Small intestine (tissue), 7 donors: ENCODE measurements around the gene KCTD11. TPM values are rescaled to one million over a fixed set of nuclear protein-coding genes. Genes with fewer than 3 reads are reported as not detected.
"Not testable (repeated sequence)": the region's sequence is repeated elsewhere in the genome, so short reads cannot be mapped to it uniquely, and the experiment has no call there.

ENCODE experiments used
- DNase-seq, 2 donors: peaks; one replicate each; pipeline versions ENCODE4 v3.0.0 to v3.0.0-alpha.2; 2013
- FAIRE-seq: peaks from 2 replicates; lab custom pipeline; 2012; peaks lifted over from hg19 to GRCh38; lab: Jason Lieb, UNC
- H3K27ac ChIP-seq, 3 donors: one replicate each; pipeline ENCODE4 v1.5.1; 2013; ENCODE audit warnings: low read length in 2 of 3, mild to moderate bottlenecking in 2 of 3, control low read depth in 1 of 3, inconsistent platforms in 1 of 3, low read depth in 1 of 3, moderate library complexity in 1 of 3
- H3K27me3 ChIP-seq, 3 donors: one replicate each; pipeline ENCODE4 v1.6.1; 2013; ENCODE audit warnings: low read length in 3 of 3, inconsistent platforms in 1 of 3; ENCODE audit not compliant: control insufficient read depth in 3 of 3, insufficient read depth in 3 of 3
- H3K36me3 ChIP-seq, 3 donors: one replicate each; pipeline ENCODE4 v1.6.1; 2013; ENCODE audit warnings: low read length in 3 of 3, inconsistent platforms in 1 of 3, low read depth in 1 of 3, mild to moderate bottlenecking in 1 of 3, moderate library complexity in 1 of 3; ENCODE audit not compliant: control insufficient read depth in 3 of 3, insufficient read depth in 2 of 3
- H3K4me1 ChIP-seq, 3 donors: one replicate each; pipeline ENCODE4 v1.6.1; 2013; ENCODE audit warnings: low read length in 2 of 3, inconsistent platforms in 1 of 3, low read depth in 1 of 3, mild to moderate bottlenecking in 1 of 3, moderate library complexity in 1 of 3; ENCODE audit not compliant: control insufficient read depth in 3 of 3, insufficient read depth in 2 of 3
- H3K4me3 ChIP-seq, 3 donors: one replicate each; pipeline ENCODE4 v1.5.1; 2013; ENCODE audit warnings: low read length in 3 of 3, control low read depth in 1 of 3, inconsistent platforms in 1 of 3, low read depth in 1 of 3, mild to moderate bottlenecking in 1 of 3, moderate library complexity in 1 of 3
- H3K9me3 ChIP-seq, 2 donors: one replicate each; pipeline ENCODE4 v1.6.1; 2013; ENCODE audit warnings: low read depth in 1 of 2, low read length in 1 of 2; ENCODE audit not compliant: control insufficient read depth in 2 of 2, insufficient read depth in 1 of 2
- WGBS, 3 donors: extraction: QIAGEN DNeasy Blood & Tissue Kit; methylation state at CpG; one replicate each; pipeline ENCODE4 v1.1.7; 2013; 5-methylcytosine and 5-hydroxymethylcytosine counted together
- polyA plus RNA-seq, 4 donors: library from polyadenylated mRNA; stranded (reverse) in 3 of 4; unstranded in 1 of 4; fragments of 200-250 nt in 3 of 4; fragments of 120-200 nt in 1 of 4; gene quantifications; one replicate each; pipeline versions ENCODE4 v1.2.1 to v1.2.3, GENCODE V29; 2013
- donor health status: healthy with polysubstance abuse.
- donor health status: control.
- donor health status: control.
- donor health status: Bipolar disorder and iron deficiency.
- donor health status: healthy.

The KCTD11 gene
- polyA plus RNA-seq, 4 donors: 6.0 to 8.6 (median 7.9) TPM

DNA sequence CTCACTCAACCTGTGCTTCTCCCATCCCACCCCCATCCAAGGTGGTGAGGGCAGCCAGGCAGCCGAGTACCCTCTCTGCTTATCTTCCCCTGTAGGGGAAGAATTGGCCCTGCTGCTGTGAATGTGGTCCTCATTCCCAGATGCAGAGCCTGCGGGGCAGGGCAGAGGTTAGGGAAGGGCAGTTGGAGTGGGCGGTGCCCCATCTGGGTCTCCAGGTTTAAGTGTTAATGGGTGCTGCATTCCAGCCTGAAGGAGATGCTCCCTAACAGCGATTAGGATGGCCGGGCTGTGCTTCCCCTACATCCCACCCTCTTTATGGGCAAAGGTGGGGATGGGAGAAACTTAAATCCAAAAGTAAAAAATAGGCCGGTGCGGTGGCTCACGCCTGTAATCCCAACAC is 15.1 kb downstream of the KCTD11 start:
- Histone ChIP-seq H3K9me3 (no peaks in the 10 kb centered on the region), H3K27me3 (peaks cover 0 to 5% (median 0%) of the 10 kb centered on the region in 3 donors), H3K4me1 (no peaks in the 10 kb centered on the region), H3K4me3 (no peak overlapping the region), H3K36me3 (no peaks in the 10 kb centered on the region), H3K27ac (no peak overlapping the region)
- no peak for FAIRE-seq
- DNase-seq: no peak
- 79 to 82% (median 81%) methylated on average over 8 of the region's 8 CpGs for WGBS, 3 donors

DNA sequence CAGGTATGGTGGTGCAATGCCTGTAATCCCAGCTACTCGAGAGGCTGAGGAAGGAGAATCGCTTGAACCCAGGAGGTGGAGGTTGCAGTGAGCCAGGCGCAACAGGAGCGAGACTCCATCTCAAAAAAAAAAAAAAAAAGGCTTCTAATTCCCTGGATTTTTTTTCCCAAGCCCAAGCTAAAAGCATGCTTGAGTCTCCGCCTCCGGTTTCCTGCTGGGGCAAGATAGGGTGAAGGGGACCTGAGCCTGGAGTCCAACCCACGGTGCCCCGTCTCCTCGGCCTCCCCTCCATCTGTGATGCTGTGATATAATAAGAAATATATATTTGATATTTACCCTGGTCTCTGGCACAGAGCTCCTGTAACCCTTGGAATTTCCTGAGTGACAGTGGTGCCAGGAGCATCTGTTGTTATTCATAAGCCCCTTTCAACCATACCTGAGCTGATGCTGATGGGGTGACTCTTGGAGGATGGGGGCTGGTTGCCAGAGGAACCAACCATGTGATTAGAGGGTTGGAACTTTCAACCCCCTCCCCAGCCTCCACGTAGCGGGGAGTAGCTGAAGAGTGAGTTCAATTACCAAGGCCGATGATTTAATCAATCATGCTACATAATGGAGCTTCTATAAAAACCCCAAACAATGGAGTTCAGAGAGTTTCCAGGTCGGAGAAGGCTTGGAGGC is 16.1 kb downstream of the KCTD11 start:
- 72 to 77% (median 77%) methylated on average over 12 to 13 of the region's 13 CpGs for WGBS, 3 donors
- no peaks in the 10 kb centered on the region for H3K9me3 ChIP-seq
- H3K36me3 ChIP-seq: no peaks in the 10 kb centered on the region
- no peaks in the 10 kb centered on the region for H3K4me1 ChIP-seq
- H3K4me3 ChIP-seq: no peak overlapping the region
- FAIRE-seq (no peak), DNase-seq (no peak)
- H3K27me3 ChIP-seq: peaks cover 0 to 5% (median 0%) of the 10 kb centered on the region in 3 donors
- no peak overlapping the region for H3K27ac ChIP-seq

DNA sequence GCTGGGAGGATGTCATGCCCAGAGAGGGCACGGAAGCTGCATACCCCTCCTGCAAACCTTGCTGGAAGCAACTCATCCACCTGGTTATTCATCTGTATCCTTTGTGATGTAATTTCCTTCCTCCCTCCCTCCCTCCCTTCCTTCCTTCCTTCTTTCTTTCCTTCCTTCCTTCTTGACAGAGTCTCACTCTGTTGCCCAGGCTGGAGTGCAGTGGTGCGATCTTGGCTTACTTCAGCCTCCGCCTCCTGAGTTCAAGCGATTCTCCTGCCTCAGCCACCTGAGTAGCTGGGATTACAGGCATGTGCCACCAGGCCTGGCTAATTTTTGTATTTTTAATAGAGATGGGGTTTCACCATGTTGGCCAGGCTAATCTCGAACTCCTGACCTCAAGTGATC is 16.6 kb downstream of the KCTD11 start:
- not testable (repeated sequence) for H3K9me3 ChIP-seq, H3K4me1 ChIP-seq, H3K27ac ChIP-seq, FAIRE-seq, H3K27me3 ChIP-seq, H3K4me3 ChIP-seq, H3K36me3 ChIP-seq, DNase-seq
- 90 to 98% (median 93%) methylated on average over 5 of the region's 5 CpGs for WGBS, 3 donors

DNA sequence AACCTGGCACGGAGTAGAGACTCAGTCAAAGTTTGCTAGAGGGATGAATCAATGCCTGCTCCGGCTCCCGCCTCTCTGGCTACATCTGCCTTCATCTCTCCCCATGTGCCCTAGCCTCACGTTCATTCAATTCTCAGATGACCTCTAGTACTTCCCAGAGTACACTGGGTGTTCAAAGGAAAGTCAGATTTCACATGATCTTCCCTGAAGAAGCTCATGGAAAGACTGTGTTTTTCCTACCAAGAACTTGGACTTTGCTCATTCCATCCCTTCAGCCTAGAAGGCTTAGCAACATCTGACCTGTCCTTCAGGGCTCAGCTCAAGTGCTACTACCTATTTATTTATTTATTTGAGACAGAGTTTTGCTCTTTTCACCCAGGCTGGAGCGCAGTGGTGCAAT is 17.9 kb downstream of the KCTD11 start:
- Histone ChIP-seq H3K36me3 (no peaks in the 10 kb centered on the region), H3K27ac (no peak overlapping the region), H3K9me3 (no peaks in the 10 kb centered on the region), H3K4me3 (no peak overlapping the region), H3K27me3 (peaks cover 0 to 5% (median 0%) of the 10 kb centered on the region in 3 donors), H3K4me1 (no peaks in the 10 kb centered on the region)
- FAIRE-seq: no peak
- WGBS, 3 donors: 61 to 75% (median 66%) methylated on average over 5 of the region's 5 CpGs
- peak in 1 of 2 donors; percentile 50 for DNase-seq

DNA sequence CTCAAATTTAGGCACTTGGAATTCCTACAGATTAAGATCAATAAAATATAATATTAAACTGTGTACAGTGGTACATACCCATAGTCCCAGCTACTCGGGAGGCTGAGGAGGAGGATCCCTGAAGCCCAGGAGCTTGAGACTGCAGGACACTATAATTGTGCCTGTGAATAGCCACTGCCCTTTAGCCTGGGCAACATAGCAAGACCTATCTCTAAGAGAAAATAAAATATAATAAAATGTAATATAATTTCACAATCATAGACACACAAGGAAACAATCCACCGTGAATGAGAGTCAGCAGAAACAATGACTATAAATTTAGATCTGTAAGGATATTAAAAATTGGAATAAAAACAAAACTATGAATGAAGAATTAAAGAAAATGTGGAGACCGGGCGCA is 18.9 kb downstream of the KCTD11 start:
- Histone ChIP-seq H3K4me3 (no peak overlapping the region), H3K4me1 (no peaks in the 10 kb centered on the region), H3K27ac (no peak overlapping the region), H3K36me3 (no peaks in the 10 kb centered on the region), H3K27me3 (peaks cover 0 to 5% (median 0%) of the 10 kb centered on the region in 3 donors), H3K9me3 (no peaks in the 10 kb centered on the region)
- FAIRE-seq: no peak
- no peak for DNase-seq
- WGBS, 3 donors: 71 to 85% (median 74%) methylated on average over 4 of the region's 4 CpGs

DNA sequence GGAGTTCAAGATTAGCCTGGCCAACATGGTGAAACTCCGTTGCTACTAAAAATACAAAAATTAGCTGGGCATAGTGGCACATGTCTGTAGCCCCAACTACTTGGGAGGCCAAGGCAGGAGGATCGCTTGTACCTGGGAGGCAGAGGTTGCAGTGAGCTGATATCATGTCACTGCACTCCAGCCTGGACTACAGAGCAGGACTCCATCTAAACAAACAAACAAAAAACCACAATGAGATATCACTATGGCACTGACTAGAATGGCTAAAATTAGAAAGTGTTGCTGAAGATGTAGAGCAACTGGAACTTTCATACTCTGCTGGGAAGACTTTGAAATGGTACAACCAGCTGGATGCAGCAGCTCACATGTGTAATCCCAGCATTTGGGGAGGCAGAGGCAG is 22.4 kb downstream of the KCTD11 start:
- FAIRE-seq (no peak), DNase-seq (no peak)
- H3K4me3 ChIP-seq: no peak overlapping the region
- no peaks in the 10 kb centered on the region for H3K27me3 ChIP-seq
- H3K27ac ChIP-seq: no peak overlapping the region
- H3K9me3 ChIP-seq: no peaks in the 10 kb centered on the region
- no peaks in the 10 kb centered on the region for H3K4me1 ChIP-seq
- no peaks in the 10 kb centered on the region for H3K36me3 ChIP-seq
- WGBS, 3 donors: 81 to 100% (median 87%) methylated on average over 2 of the region's 2 CpGs

DNA sequence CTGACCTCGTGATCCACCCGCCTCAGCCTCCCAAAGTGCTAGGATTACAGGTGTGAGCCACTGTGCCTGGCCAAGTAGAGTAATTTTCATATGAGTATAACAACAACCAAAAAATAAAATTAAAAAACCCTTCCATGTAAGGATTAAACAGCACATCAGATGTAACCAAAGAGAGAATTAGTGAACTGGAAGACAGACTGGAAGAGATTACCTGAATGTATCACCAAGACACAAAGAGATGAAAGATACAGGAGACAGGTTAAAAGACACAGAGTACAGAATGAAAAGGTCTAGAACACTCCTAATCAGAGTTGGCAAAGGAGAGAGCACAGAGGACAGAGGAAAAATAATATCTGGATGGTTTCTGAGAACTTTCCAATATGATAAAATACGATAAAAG is 27.2 kb downstream of the KCTD11 start:
- Histone ChIP-seq H3K27me3 (peaks cover 0 to 21% (median 2%) of the 10 kb centered on the region in 3 donors), H3K27ac (no peak overlapping the region), H3K9me3 (peaks cover 0 to 2% of the 10 kb centered on the region in 2 donors), H3K36me3 (peaks cover 0 to 9% (median 0%) of the 10 kb centered on the region in 3 donors), H3K4me3 (no peak overlapping the region), H3K4me1 (peaks cover 0 to 20% (median 0%) of the 10 kb centered on the region in 3 donors)
- 91 to 98% (median 95%) methylated on average over 3 of the region's 3 CpGs for WGBS, 3 donors
- no peak for DNase-seq
- no peak for FAIRE-seq

DNA sequence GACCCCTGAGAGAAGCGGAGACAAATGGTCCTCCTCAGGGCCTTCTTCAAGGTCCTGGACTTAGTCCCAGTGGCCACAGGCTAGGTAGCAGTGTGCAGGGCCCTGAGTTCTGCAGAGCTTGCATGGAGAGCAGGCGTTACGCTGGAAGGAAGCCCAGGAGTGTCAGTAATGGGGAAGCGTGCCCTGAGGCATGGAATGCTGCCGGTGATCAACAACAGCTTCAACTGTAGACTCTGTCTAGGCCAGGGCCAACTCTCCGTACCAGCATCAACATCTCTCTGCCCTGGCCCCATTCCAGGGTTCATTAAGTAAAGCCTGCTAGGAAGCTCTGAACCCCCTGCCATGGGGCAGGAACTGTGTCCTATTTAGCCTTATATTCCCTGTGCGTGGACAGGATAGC is 28.4 kb downstream of the KCTD11 start:
- H3K27ac ChIP-seq: peak overlapping the region in 1 of 3 donors; percentile 21
- WGBS, 3 donors: 21 to 35% (median 34%) methylated on average over 7 of the region's 7 CpGs
- H3K9me3 ChIP-seq: peaks cover 0 to 2% of the 10 kb centered on the region in 2 donors
- peaks cover 0 to 13% (median 0%) of the 10 kb centered on the region in 3 donors for H3K36me3 ChIP-seq
- FAIRE-seq (no peak), DNase-seq (peak in 1 of 2 donors; percentile 49)
- peak overlapping the region in 2 of 3 donors; percentile 56 to 83 for H3K4me3 ChIP-seq
- peaks cover 0 to 22% (median 0%) of the 10 kb centered on the region in 3 donors for H3K4me1 ChIP-seq
- peaks cover 0 to 21% (median 2%) of the 10 kb centered on the region in 3 donors for H3K27me3 ChIP-seq
